GM18511 (cell line): Measurements from ENCODE around the gene WDR74.
A peak's percentile ranks its signal among the peaks of the same experiment; 100 is the strongest.
"Not testable (repeated sequence)": the region's sequence is repeated elsewhere in the genome, so short reads cannot be mapped to it uniquely, and the experiment has no call there.

ENCODE experiments used
- ATAC-seq: cut with Tn5 transposase; IDR thresholded peaks from one replicate; pipeline ENCODE4 v1.9.1; 2021; ENCODE audit warnings: mild to moderate bottlenecking, moderate library complexity; ENCODE audit not compliant: unreplicated experiment

Gene WDR74

GRCh38 chr11:62842171-62842741 lies 2.9 kb upstream of the WDR74 start:
- ATAC-seq, result no peak

- ATAC-seq, result peak; percentile 64
Observed at GRCh38 chr11:62841361-62842170, 2.2 kb upstream of the WDR74 start.

- ATAC-seq, result peak; percentile 2
Observed at GRCh38 chr11:62840721-62841360, 1.5 kb upstream of the WDR74 start.

- no peak for ATAC-seq
Observed at GRCh38 chr11:62835336-62835735, 4.1 kb downstream of the WDR74 start.

- ATAC-seq, result peak; percentile 16
Observed at GRCh38 chr11:62832336-62833234, 6.8 kb downstream of the WDR74 start, which contains the start of gene TEX54. TEX54 (minus strand) TSS chr11:62832841.

GRCh38 chr11:62831520-62832335 lies 7.7 kb downstream of the WDR74 start, which contains the start of gene STX5:
STX5 (minus strand) TSS chr11:62832051; CDS start chr11:62831243, 808 bp downstream.
- ATAC-seq, result peak; percentile 88

GRCh38 chr11:62830904-62831519 lies 8.4 kb downstream of the WDR74 start:
- peak; percentile 1 for ATAC-seq

- not testable (repeated sequence) for ATAC-seq
Observed at GRCh38 chr11:62828130-62828529, 11.3 kb downstream of the WDR74 start.

GRCh38 chr11:62823677-62824076 lies 15.7 kb downstream of the WDR74 start:
- ATAC-seq, result no peak

GRCh38 chr11:62817129-62817528 lies 22.3 kb downstream of the WDR74 start:
- no peak for ATAC-seq

- no peak for ATAC-seq
Observed at GRCh38 chr11:62816557-62816956, 22.8 kb downstream of the WDR74 start.

- no peak for ATAC-seq
Observed at GRCh38 chr11:62811659-62812058, 27.7 kb downstream of the WDR74 start.

GRCh38 chr11:62810748-62811147 lies 28.6 kb downstream of the WDR74 start:
- no peak for ATAC-seq

GRCh38 chr11:62806611-62807121 lies 32.7 kb downstream of the WDR74 start:
- ATAC-seq, result no peak

GRCh38 chr11:62805961-62806441 lies 33.4 kb downstream of the WDR74 start:
- ATAC-seq, result no peak

GRCh38 chr11:62805076-62805892 lies 34.1 kb downstream of the WDR74 start, which contains the start of gene NXF1:
NXF1 (minus strand) TSS chr11:62805440; CDS start chr11:62805356, 84 bp downstream.
- ATAC-seq, result peak; percentile 82

GRCh38 chr11:62804310-62805075 lies 34.9 kb downstream of the WDR74 start:
- peak; percentile 22 for ATAC-seq
